Astrocyte of the spinal cord (primary cell): Measurements from ENCODE around the gene SPART.

Source experiments
- DNase-seq: peaks from one replicate; pipeline ENCODE4 v3.0.0; 2011; ENCODE audit warnings: low read depth, low spot score
- H3K4me3 ChIP-seq: 2 replicates; pipeline ENCODE4 v1.5.1; 2011; ENCODE audit warnings: low read depth, mild to moderate bottlenecking, low read length, moderate library complexity
- in situ Hi-C: cut with HindIII; loops from 2 replicates; pipeline ENCODE4 v1.10.0; 2017; ENCODE audit warnings: low sequenced_read_pairs
- TF ChIP-seq, protein P1 (sequence below): IDR thresholded peaks from 2 replicates; pipeline ENCODE4 v1.5.1; 2012; ENCODE audit warnings: low read depth, mild to moderate bottlenecking, low read length, inconsistent platforms

Gene SPART, protein sequence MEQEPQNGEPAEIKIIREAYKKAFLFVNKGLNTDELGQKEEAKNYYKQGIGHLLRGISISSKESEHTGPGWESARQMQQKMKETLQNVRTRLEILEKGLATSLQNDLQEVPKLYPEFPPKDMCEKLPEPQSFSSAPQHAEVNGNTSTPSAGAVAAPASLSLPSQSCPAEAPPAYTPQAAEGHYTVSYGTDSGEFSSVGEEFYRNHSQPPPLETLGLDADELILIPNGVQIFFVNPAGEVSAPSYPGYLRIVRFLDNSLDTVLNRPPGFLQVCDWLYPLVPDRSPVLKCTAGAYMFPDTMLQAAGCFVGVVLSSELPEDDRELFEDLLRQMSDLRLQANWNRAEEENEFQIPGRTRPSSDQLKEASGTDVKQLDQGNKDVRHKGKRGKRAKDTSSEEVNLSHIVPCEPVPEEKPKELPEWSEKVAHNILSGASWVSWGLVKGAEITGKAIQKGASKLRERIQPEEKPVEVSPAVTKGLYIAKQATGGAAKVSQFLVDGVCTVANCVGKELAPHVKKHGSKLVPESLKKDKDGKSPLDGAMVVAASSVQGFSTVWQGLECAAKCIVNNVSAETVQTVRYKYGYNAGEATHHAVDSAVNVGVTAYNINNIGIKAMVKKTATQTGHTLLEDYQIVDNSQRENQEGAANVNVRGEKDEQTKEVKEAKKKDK

DNA sequence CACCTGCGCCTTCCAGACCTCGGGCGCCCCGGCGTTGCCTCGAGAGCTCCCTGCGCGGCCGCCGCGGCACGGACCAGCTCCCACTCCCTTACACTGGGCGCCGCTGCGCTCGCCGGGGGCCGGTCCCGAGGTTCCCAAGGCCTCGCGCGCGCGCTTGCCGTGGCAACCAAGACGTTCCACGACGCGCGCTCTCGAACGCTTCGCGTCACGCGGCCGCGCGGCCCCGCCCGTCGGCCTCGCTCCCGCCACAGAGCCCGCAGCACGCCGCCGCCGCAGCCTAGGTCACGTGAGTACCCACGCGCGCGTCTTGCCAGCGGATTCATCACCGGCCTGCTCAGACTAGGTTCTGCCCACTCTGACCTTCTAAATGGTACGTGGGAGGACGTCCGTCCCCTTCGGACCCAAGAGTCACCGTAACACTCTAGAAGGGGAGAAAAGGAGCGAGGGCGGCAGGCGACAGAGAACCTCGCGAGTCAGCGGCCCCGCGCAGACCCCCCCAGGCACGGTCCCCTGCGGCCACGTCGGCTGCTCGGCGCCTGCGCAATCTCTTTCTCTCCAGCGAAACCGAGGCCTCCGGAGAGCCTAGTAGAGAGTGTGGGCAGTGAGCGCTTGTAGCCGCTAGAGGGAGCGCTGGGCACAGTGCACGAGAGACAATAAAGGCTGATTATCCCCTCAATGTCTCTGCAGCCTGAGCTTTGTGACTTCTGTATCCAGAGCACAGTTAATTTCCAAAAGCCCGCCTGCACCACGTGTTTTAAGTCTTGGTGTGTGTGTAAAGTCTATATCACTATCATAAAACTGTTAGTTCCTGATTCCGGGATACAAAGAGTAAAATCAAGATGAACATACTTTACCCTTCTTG, at the start of gene SPART:
SPART (minus strand) TSS at position 173 of the 862 bp plus-strand sequence. CDS start 10,564 bp downstream, outside the sequence.
- TF ChIP-seq, protein P1, sequence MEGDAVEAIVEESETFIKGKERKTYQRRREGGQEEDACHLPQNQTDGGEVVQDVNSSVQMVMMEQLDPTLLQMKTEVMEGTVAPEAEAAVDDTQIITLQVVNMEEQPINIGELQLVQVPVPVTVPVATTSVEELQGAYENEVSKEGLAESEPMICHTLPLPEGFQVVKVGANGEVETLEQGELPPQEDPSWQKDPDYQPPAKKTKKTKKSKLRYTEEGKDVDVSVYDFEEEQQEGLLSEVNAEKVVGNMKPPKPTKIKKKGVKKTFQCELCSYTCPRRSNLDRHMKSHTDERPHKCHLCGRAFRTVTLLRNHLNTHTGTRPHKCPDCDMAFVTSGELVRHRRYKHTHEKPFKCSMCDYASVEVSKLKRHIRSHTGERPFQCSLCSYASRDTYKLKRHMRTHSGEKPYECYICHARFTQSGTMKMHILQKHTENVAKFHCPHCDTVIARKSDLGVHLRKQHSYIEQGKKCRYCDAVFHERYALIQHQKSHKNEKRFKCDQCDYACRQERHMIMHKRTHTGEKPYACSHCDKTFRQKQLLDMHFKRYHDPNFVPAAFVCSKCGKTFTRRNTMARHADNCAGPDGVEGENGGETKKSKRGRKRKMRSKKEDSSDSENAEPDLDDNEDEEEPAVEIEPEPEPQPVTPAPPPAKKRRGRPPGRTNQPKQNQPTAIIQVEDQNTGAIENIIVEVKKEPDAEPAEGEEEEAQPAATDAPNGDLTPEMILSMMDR = peak; percentile 99
- DNase-seq = peak; percentile 91
- H3K4me3 ChIP-seq = peak within 1 kb of the TSS; percentile 77
- in situ Hi-C loops = no loop called here

DNA sequence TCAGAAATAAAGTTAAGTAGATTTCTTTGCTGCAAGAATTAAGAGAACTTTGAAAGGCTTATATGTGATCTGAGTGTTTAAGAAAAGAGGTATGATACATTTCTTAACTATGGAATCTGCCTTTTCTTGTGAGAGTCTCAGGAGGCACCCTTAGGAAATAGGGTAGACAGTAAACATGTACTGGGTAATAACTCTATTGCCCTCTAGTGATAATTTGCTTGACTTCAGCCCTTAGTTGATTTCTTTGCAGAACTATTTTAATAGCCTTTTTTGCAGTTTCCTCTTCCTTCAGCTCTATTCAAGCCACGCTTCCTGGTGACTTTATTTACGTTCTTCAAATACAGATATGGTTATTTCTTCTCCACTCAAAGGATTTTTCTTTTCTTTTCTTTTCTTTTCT, 49.1 kb upstream of the SPART start:
- peak; percentile 57 for DNase-seq
- H3K4me3 ChIP-seq = no peak overlapping the region
- in situ Hi-C loops = no loop called here
- TF ChIP-seq, protein P1 = peak; percentile 49

DNA sequence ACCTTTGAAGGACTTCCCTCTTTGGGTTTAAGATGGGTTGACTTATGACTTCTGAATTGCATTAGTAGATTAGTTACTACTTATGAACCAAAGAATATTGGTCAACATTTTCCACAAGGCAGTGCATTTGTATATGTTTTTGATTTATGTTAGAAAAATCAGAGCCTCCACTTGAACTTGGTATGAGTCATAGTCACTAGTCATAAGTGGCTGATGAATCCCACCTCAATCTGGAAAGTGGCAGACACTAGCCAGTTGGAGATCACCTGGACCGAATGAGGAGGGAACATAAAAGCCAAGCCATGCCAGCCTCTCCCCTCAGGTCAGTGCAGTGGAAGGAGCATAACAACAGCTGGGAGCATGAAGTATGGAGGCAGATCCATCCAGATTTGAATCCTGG, 39.3 kb upstream of the SPART start:
- no peak overlapping the region for H3K4me3 ChIP-seq
- in situ Hi-C loops = no loop called here
- TF ChIP-seq, protein P1 = no peak
- DNase-seq = no peak

DNA sequence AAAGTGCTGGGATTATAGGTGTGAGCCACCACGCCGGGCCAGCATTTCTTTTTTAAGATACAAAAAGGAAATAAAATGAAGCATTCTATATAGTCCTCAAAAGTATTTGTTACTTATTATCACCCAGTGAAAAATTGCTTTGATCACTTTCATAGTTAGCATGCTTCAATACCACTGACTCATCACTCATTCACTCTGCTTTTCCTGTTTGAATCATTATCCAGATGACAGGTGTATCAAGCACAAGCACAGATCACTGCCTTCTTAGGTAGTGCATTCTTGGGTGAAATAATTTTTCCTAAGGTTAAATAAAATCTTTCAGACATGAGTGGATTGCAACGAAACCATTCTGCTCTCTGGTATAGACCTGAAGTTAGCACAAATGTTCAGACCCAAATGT, 35.8 kb upstream of the SPART start:
- TF ChIP-seq, protein P1 = no peak
- in situ Hi-C loops = no loop called here
- no peak for DNase-seq
- no peak overlapping the region for H3K4me3 ChIP-seq

DNA sequence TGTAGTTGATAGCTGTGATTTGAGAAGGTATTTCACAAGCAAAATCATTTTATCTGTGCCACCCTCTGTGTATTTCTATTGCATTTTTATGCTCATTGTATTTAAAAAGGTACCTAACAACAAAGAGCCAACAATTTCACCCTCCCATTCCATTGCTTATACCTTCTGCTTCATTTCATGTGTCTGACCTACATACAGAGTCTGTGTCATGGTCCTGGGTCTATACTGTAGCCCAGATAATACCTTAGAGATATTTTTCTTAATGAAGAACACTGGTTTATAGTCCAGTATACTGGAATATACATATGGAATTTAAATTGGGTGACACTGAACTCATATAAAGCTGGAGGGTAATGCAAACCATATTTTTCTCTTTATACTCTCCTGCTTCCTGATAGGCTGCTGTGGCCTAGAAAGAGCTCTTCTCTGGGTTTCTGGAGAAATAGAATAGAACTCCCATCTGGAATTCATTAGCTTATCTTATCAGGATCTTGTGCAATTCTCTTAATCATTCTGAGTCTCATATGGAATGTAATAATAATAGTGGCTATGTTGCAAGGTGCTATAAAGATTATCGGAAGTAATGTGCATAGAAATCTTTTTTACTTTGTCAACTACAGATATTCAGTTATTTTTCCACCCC, 31.8 kb upstream of the SPART start:
- H3K4me3 ChIP-seq = no peak overlapping the region
- in situ Hi-C loops = no loop called here
- peak; percentile 17 for DNase-seq
- TF ChIP-seq, protein P1 = no peak

DNA sequence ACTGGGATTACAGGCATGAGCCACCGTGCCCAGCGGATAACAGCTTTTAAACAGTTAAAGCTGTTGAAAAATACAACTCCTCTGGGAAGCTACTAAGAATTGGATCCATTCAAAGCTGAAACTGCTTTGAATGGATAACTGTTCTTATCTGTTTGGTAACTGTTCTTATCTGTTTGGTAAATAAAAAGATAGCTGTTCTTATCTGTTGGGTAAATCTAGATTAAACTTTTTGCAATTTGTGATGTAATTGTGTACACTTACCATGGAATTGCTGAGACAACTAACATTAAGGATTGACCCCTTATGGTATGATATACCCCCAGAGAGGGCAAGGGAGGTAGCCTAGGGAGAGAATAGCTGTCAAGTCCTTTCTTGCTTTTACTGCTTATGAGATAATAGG, 27.9 kb upstream of the SPART start:
- no peak overlapping the region for H3K4me3 ChIP-seq
- TF ChIP-seq, protein P1 = no peak
- no peak for DNase-seq
- in situ Hi-C loops = no loop called here
